Tibial nerve (tissue), 4 donors: Measurements from ENCODE around the gene TMEM237.

ENCODE experiments used
- EP300 ChIP-seq, 2 donors: sonication (generic); formaldehyde crosslinking; IDR thresholded peaks; one replicate each; pipeline ENCODE4 v1.6.1; 2017; ENCODE audit warnings: antibody characterized with exemption in 2 of 2, mild to moderate bottlenecking in 1 of 2
- POLR2A ChIP-seq, 2 donors: fragments of 450-650 bp; IDR thresholded peaks; one replicate each; pipeline ENCODE4 v1.6.1; 2017; ENCODE audit warnings: antibody characterized with exemption in 2 of 2, mild to moderate bottlenecking in 2 of 2, moderate library complexity in 2 of 2
- TF ChIP-seq, protein P1 (sequence below), 5 experiments: fragments of 200-600 bp in 3 of 5; fragments of 450-650 bp in 2 of 5; sonication (generic) in 3 of 5; IDR thresholded peaks; one replicate each; pipeline ENCODE4 v1.5.1; 2016 to 2019; ENCODE audit warnings: antibody characterized with exemption in 5 of 5, mild to moderate bottlenecking in 3 of 5, moderate library complexity in 2 of 5

GRCh38 chr2:201656740-201657139 is 13.4 kb upstream of the TMEM237 start:
- TF ChIP-seq, protein P1, sequence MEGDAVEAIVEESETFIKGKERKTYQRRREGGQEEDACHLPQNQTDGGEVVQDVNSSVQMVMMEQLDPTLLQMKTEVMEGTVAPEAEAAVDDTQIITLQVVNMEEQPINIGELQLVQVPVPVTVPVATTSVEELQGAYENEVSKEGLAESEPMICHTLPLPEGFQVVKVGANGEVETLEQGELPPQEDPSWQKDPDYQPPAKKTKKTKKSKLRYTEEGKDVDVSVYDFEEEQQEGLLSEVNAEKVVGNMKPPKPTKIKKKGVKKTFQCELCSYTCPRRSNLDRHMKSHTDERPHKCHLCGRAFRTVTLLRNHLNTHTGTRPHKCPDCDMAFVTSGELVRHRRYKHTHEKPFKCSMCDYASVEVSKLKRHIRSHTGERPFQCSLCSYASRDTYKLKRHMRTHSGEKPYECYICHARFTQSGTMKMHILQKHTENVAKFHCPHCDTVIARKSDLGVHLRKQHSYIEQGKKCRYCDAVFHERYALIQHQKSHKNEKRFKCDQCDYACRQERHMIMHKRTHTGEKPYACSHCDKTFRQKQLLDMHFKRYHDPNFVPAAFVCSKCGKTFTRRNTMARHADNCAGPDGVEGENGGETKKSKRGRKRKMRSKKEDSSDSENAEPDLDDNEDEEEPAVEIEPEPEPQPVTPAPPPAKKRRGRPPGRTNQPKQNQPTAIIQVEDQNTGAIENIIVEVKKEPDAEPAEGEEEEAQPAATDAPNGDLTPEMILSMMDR (IDR thresholded peaks at IDR 0.05), result no peak
- TF ChIP-seq POLR2A (IDR thresholded peaks at IDR 0.05) (no peak), EP300 (IDR thresholded peaks at IDR 0.05) (no peak)
